RWPE2 (cell line): ENCODE measurements around the gene PRAMEF12.

ENCODE experiments used
- ATAC-seq: fragments of 200-7000 bp; cut with Tn5 transposase; 3 replicates; pipeline ENCODE4 v1.9.1; 2021; ENCODE audit warnings: low read depth
- DNase-seq: peaks from one replicate; pipeline ENCODE4 v3.0.0-alpha.2; 2020; ENCODE audit warnings: low spot score
- H3K27ac ChIP-seq: fragments of 450-650 bp; 2 replicates; pipeline ENCODE4 v1.5.1; 2017; ENCODE audit warnings: mild to moderate bottlenecking; ENCODE audit not compliant: poor library complexity, severe bottlenecking
- H3K27me3 ChIP-seq: fragments of 250-450 bp; sonication (Bioruptor Pico); 2 replicates; pipeline ENCODE4 v1.5.1; 2021; ENCODE audit warnings: mild to moderate bottlenecking, moderate library complexity; ENCODE audit not compliant: insufficient read depth, poor library complexity, severe bottlenecking
- H3K36me3 ChIP-seq: fragments of 250-450 bp; sonication (Bioruptor Pico); 2 replicates; pipeline ENCODE4 v1.5.1; 2020; ENCODE audit warnings: low read depth, mild to moderate bottlenecking, moderate library complexity
- H3K4me1 ChIP-seq: fragments of 250-450 bp; sonication (Bioruptor Pico); 2 replicates; pipeline ENCODE4 v1.5.1; 2021; ENCODE audit warnings: mild to moderate bottlenecking, moderate library complexity; ENCODE audit not compliant: insufficient read depth, poor library complexity, severe bottlenecking
- H3K4me3 ChIP-seq: fragments of 250-450 bp; sonication (Bioruptor Pico); 2 replicates; pipeline ENCODE4 v1.5.1; 2021; ENCODE audit warnings: mild to moderate bottlenecking, moderate library complexity; ENCODE audit not compliant: severe bottlenecking
- H3K9me3 ChIP-seq: fragments of 250-450 bp; sonication (Bioruptor Pico); 2 replicates; pipeline ENCODE4 v1.5.1; 2021; ENCODE audit warnings: mild to moderate bottlenecking, moderate library complexity; ENCODE audit not compliant: severe bottlenecking
- CTCF ChIP-seq: fragments of 450-650 bp; IDR thresholded peaks from one replicate; pipeline ENCODE4 v1.5.1; 2017; ENCODE audit warnings: mild to moderate bottlenecking, moderate library complexity; ENCODE audit not compliant: poor library complexity, severe bottlenecking

Gene PRAMEF12

GRCh38 chr1:12760256-12760795, 13.2 kb upstream of the PRAMEF12 start:
- H3K27ac ChIP-seq, result no peak overlapping the region
- H3K9me3 ChIP-seq, result no peaks in the 10 kb centered on the region
- no peak overlapping the region for H3K4me3 ChIP-seq
- H3K4me1 ChIP-seq, result no peaks in the 10 kb centered on the region
- TF ChIP-seq CTCF, result no peak
- no peaks in the 10 kb centered on the region for H3K36me3 ChIP-seq
- no peaks in the 10 kb centered on the region for H3K27me3 ChIP-seq
- ATAC-seq (no peak), DNase-seq (no peak)

- DNase-seq, result no peak
- H3K9me3 ChIP-seq, result no peaks in the 10 kb centered on the region
- peaks cover under 1% of the 10 kb centered on the region for H3K27me3 ChIP-seq
- ATAC-seq, result no peak
- H3K4me1 ChIP-seq, result no peaks in the 10 kb centered on the region
- no peak for TF ChIP-seq CTCF
- H3K36me3 ChIP-seq, result no peaks in the 10 kb centered on the region
- no peak overlapping the region for H3K27ac ChIP-seq
- H3K4me3 ChIP-seq, result no peak overlapping the region
These were observed 11.8 kb upstream of the PRAMEF12 start for GRCh38 chr1:12761781-12762180.

DNA sequence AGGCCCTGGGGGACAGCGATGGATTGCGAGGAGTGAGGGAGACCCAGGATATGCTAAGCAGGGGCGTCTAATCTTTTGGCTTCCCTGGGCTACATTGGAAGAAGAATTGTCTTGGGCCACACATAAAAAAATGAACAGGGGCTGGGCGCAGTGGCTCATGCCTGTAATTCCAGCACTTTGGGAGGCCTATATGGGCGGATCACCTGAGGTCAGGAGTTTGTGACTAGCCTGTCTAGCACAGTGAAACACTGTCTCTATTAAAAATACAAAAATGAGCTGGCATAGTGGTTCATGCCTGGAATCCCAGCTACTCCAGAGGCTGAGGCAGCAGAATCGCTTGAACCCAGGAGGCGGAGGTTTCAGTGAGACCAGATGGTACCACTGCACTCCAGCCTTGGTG, 10.8 kb upstream of the PRAMEF12 start:
- Histone ChIP-seq H3K27me3 (peaks cover 10% of the 10 kb centered on the region), H3K36me3 (no peaks in the 10 kb centered on the region), H3K4me1 (no peaks in the 10 kb centered on the region), H3K9me3 (no peaks in the 10 kb centered on the region), H3K27ac (no peak overlapping the region), H3K4me3 (no peak overlapping the region)
- TF ChIP-seq CTCF, result no peak
- DNase-seq (no peak), ATAC-seq (no peak)

GRCh38 chr1:12763479-12763878, 10.1 kb upstream of the PRAMEF12 start:
- no peaks in the 10 kb centered on the region for H3K36me3 ChIP-seq

More at GRCh38 chr1:12763479-12763878, 10.1 kb upstream of the PRAMEF12 start:
- TF ChIP-seq CTCF, result no peak
- Histone ChIP-seq H3K4me1 (no peaks in the 10 kb centered on the region), H3K27me3 (peaks cover 13% of the 10 kb centered on the region), H3K9me3 (no peaks in the 10 kb centered on the region), H3K27ac (no peak overlapping the region), H3K4me3 (no peak overlapping the region)
- DNase-seq, result no peak
- no peak for ATAC-seq
